ENCODE measurements around the gene XCL2.
"Not testable (repeated sequence)": the region's sequence is repeated elsewhere in the genome, so short reads cannot be mapped to it uniquely, and the experiment has no call there.

GRCh38 chr1:168543840-168544498, at the start of gene XCL2:
- TF ChIP-seq, protein P1, sequence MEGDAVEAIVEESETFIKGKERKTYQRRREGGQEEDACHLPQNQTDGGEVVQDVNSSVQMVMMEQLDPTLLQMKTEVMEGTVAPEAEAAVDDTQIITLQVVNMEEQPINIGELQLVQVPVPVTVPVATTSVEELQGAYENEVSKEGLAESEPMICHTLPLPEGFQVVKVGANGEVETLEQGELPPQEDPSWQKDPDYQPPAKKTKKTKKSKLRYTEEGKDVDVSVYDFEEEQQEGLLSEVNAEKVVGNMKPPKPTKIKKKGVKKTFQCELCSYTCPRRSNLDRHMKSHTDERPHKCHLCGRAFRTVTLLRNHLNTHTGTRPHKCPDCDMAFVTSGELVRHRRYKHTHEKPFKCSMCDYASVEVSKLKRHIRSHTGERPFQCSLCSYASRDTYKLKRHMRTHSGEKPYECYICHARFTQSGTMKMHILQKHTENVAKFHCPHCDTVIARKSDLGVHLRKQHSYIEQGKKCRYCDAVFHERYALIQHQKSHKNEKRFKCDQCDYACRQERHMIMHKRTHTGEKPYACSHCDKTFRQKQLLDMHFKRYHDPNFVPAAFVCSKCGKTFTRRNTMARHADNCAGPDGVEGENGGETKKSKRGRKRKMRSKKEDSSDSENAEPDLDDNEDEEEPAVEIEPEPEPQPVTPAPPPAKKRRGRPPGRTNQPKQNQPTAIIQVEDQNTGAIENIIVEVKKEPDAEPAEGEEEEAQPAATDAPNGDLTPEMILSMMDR (IDR thresholded peaks at IDR 0.05; ENCODE audit: low read depth, low read length), result not testable (repeated sequence)
- not testable (repeated sequence) for TF ChIP-seq POLR2A (IDR thresholded peaks at IDR 0.05; ENCODE audit: extremely low read depth, insufficient read length)

Measured in NB4 (cell line).